ENCODE measurements around the gene CCDC152. TPM values are rescaled to one million over a fixed set of nuclear protein-coding genes. Genes with fewer than 3 reads are reported as not detected.

The CCDC152 gene
- total RNA-seq, 4 donors from 2014 or later = 0.36 to 1.7 (median 1.1) TPM; not detected in 1

GRCh38 chr5:42798284-42799240, 41.9 kb downstream of the CCDC152 start:
- 93% methylated on average over 6 of the region's 6 CpGs for WGBS
- TF ChIP-seq CTCF (IDR thresholded peaks at IDR 0.05) (no peak), POLR2AphosphoS5 (IDR thresholded peaks at IDR 0.05) (no peak), EP300 (IDR thresholded peaks at IDR 0.05) (no peak), POLR2A (IDR thresholded peaks at IDR 0.05) (no peak)
- H3K27ac ChIP-seq = no peak overlapping the region
- H3K4me3 ChIP-seq = no peak overlapping the region
- no peak for DNase-seq (ENCODE audit: low spot score in 2 of 2)
- H3K36me3 ChIP-seq = peaks cover 37% of the 10 kb centered on the region
- H3K4me1 ChIP-seq = no peaks in the 10 kb centered on the region
- no peaks in the 10 kb centered on the region for H3K27me3 ChIP-seq
- H3K9me3 ChIP-seq = peaks cover 5% of the 10 kb centered on the region

GRCh38 chr5:42799241-42799608, 42.6 kb downstream of the CCDC152 start:
- DNase-seq (ENCODE audit: low spot score in 2 of 2) = no peak
- H3K36me3 ChIP-seq = peaks cover 44% of the 10 kb centered on the region
- H3K27ac ChIP-seq = no peak overlapping the region
- H3K4me1 ChIP-seq = no peaks in the 10 kb centered on the region
- no peaks in the 10 kb centered on the region for H3K27me3 ChIP-seq
- TF ChIP-seq CTCF (IDR thresholded peaks at IDR 0.05) (no peak), POLR2A (IDR thresholded peaks at IDR 0.05) (no peak), POLR2AphosphoS5 (IDR thresholded peaks at IDR 0.05) (no peak), EP300 (IDR thresholded peaks at IDR 0.05) (no peak)
- H3K4me3 ChIP-seq = no peak overlapping the region
- H3K9me3 ChIP-seq = peaks cover 5% of the 10 kb centered on the region

- no peak overlapping the region for H3K4me3 ChIP-seq
- H3K27me3 ChIP-seq = no peaks in the 10 kb centered on the region
- no peak for DNase-seq (ENCODE audit: low spot score in 2 of 2)
- peaks cover 5% of the 10 kb centered on the region for H3K9me3 ChIP-seq
- no peak for TF ChIP-seq POLR2A (IDR thresholded peaks at IDR 0.05)
- TF ChIP-seq POLR2AphosphoS5 (IDR thresholded peaks at IDR 0.05) = no peak
- TF ChIP-seq EP300 (IDR thresholded peaks at IDR 0.05) = no peak
- no peak for TF ChIP-seq CTCF (IDR thresholded peaks at IDR 0.05)
- no peak overlapping the region for H3K27ac ChIP-seq
- peaks cover 48% of the 10 kb centered on the region for H3K36me3 ChIP-seq
- H3K4me1 ChIP-seq = no peaks in the 10 kb centered on the region
- 88% methylated on average over 9 of the region's 9 CpGs for whole genome bisulfite sequencing
Measured at GRCh38 chr5:42799668-42800114, 43.1 kb downstream of the CCDC152 start.

GRCh38 chr5:42800748-42801330, 44.2 kb downstream of the CCDC152 start:
- H3K27ac ChIP-seq = no peak overlapping the region
- no peak overlapping the region for H3K4me3 ChIP-seq
- WGBS = 70% methylated on average over 8 of the region's 8 CpGs
- peaks cover 60% of the 10 kb centered on the region for H3K36me3 ChIP-seq
- DNase-seq (ENCODE audit: low spot score in 2 of 2) = no peak
- peaks cover 5% of the 10 kb centered on the region for H3K9me3 ChIP-seq
- TF ChIP-seq POLR2A (IDR thresholded peaks at IDR 0.05) (no peak), CTCF (IDR thresholded peaks at IDR 0.05) (no peak), POLR2AphosphoS5 (IDR thresholded peaks at IDR 0.05) (no peak), EP300 (IDR thresholded peaks at IDR 0.05) (no peak)
- no peaks in the 10 kb centered on the region for H3K4me1 ChIP-seq
- H3K27me3 ChIP-seq = no peaks in the 10 kb centered on the region

- Histone ChIP-seq H3K27ac (no peak overlapping the region), H3K36me3 (peaks cover 68% of the 10 kb centered on the region), H3K4me1 (no peaks in the 10 kb centered on the region), H3K9me3 (peaks cover 5% of the 10 kb centered on the region), H3K27me3 (no peaks in the 10 kb centered on the region), H3K4me3 (no peak overlapping the region)
- 95% methylated on average over 6 of the region's 6 CpGs for WGBS
- TF ChIP-seq CTCF (IDR thresholded peaks at IDR 0.05) (no peak), POLR2AphosphoS5 (IDR thresholded peaks at IDR 0.05) (no peak), EP300 (IDR thresholded peaks at IDR 0.05) (no peak), POLR2A (IDR thresholded peaks at IDR 0.05) (no peak)
- DNase-seq (ENCODE audit: low spot score in 2 of 2) = no peak
Measured at GRCh38 chr5:42801516-42802166, 45.0 kb downstream of the CCDC152 start.

Data from suprapubic skin (tissue), 4 donors.